Measurements from ENCODE around the gene ARHGDIA.

ARHGDIA gene

DNA sequence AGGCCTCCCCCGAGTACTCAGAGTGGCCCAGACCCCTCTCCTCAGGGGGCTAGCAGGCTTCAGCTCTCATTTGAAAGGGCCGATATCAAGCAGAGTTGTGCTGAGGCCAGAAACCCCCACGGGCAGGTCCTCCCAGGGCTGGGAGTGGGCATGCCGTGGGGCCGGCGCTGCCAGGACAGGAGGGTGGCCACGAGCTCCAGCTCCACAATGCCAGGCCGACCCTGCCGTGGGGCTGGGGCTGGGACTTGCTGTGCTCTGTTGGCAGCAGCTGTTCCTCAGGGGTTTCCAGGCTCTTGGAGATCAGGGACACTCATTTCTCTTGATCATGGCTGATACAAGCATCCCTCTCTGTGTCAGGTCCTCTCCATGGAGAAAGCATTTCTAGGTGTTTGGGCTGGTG, 27.7 kb upstream of the ARHGDIA start:
- H3K36me3 ChIP-seq (ENCODE audit: control insufficient read depth, insufficient read depth, low read length): peaks cover 65% of the 10 kb centered on the region
- H3K27ac ChIP-seq (ENCODE audit: low read depth, low read length, severe bottlenecking): peak overlapping the region; percentile 25
- H3K4me1 ChIP-seq (ENCODE audit: control insufficient read depth, insufficient read depth, low read length, poor library complexity, severe bottlenecking): peaks cover 21% of the 10 kb centered on the region
- H3K9me3 ChIP-seq (ENCODE audit: control insufficient read depth, low read length): no peaks in the 10 kb centered on the region
- 87 to 93% methylated on average over 9 of the region's 9 CpGs for WGBS, 2 experiments (ENCODE audit: insufficient coverage in 2 of 2)
- H3K4me3 ChIP-seq (ENCODE audit: extremely low read depth, insufficient read depth, low read length, poor library complexity, severe bottlenecking): no peak overlapping the region

DNA sequence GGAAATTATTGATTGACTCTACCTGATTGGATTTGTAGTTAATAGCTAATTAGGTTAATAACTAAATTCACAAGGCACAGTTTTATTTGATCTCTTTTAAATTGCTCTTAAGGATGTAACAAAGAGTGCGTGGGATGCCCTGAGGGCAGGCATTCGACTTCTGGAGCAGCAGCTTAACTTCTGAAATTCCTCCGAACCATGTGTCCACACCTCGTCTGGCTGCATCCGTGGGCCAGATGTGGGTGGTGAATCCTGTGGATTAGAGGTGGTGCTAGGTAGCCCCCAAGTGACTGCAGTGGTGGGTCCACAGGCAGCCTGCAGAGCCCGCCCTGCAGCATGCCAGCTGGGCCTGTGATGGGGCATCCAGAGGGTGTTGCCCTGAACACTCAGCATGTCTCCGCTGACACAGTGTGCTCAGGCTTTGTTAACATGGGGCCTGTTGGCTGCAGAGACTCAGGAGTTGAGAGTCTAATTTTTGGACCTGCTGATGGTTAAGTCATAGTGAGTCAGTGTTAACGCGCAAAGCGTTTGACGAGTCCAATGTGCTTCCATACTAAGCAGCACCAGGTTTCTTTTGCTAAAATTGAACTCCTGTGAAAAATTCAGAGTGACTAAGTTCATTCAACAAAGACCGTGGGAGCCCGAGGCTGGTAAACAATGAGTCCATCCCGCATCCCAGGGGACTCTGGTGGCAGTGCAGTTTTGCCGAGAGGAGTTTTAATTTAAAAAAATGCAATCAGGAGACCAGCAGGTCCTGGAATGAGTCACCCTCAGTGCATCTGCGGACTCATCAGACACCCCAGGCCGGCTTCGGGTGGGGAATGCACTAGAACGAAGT, 27.1 kb upstream of the ARHGDIA start:
- no peaks in the 10 kb centered on the region for H3K9me3 ChIP-seq (ENCODE audit: control insufficient read depth, low read length)
- H3K27ac ChIP-seq (ENCODE audit: low read depth, low read length, severe bottlenecking): peak overlapping the region; percentile 25
- peaks cover 21% of the 10 kb centered on the region for H3K4me1 ChIP-seq (ENCODE audit: control insufficient read depth, insufficient read depth, low read length, poor library complexity, severe bottlenecking)
- H3K4me3 ChIP-seq (ENCODE audit: extremely low read depth, insufficient read depth, low read length, poor library complexity, severe bottlenecking): no peak overlapping the region
- 89 to 94% methylated on average over 17 to 18 of the region's 19 CpGs for WGBS, 2 experiments (ENCODE audit: insufficient coverage in 2 of 2)
- H3K36me3 ChIP-seq (ENCODE audit: control insufficient read depth, insufficient read depth, low read length): peaks cover 71% of the 10 kb centered on the region

DNA sequence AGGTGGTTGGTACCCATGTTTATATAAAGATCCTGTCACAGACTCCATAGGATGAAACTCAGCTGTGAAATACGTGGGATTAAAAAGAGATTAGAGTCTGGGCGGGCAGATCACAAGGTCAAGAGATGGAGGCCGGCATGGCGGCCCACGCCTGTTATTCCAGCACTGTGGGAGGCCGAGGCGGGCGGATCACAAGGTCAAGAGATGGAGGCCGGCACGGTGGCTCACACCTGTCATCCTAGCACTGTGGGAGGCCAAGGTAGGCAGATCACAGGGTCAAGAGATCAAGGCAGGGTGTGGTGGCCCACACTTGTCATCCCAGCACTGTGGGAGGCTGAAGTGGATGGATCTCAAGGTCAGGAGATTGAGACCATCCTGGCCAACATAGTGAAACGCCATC, 24.3 kb upstream of the ARHGDIA start:
- Histone ChIP-seq H3K36me3 (ENCODE audit: control insufficient read depth, insufficient read depth, low read length) (peaks cover 65% of the 10 kb centered on the region), H3K27ac (ENCODE audit: low read depth, low read length, severe bottlenecking) (no peak overlapping the region), H3K9me3 (ENCODE audit: control insufficient read depth, low read length) (no peaks in the 10 kb centered on the region), H3K4me3 (ENCODE audit: extremely low read depth, insufficient read depth, low read length, poor library complexity, severe bottlenecking) (no peak overlapping the region), H3K4me1 (ENCODE audit: control insufficient read depth, insufficient read depth, low read length, poor library complexity, severe bottlenecking) (peaks cover 20% of the 10 kb centered on the region)
- WGBS, 2 experiments (ENCODE audit: insufficient coverage in 2 of 2): 94 to 97% methylated on average over 9 to 10 of the region's 11 CpGs

DNA sequence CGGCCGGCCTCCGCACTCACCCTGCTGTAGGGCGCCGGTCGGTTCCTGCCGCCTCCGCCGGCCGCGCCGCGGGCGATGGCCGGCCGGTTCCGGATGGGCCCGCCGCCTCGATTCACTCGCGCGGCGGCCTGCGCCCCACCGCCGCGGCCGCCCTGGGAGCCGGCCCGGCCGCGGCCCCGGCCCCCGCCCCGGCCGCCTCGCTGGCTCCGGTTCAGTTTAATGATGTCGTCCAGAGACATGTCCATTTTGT, 20.1 kb upstream of the ARHGDIA start:
- H3K27ac ChIP-seq (ENCODE audit: low read depth, low read length, severe bottlenecking): peak overlapping the region; percentile 72
- peak overlapping the region; percentile 89 for H3K4me3 ChIP-seq (ENCODE audit: extremely low read depth, insufficient read depth, low read length, poor library complexity, severe bottlenecking)
- peaks cover 10% of the 10 kb centered on the region for H3K4me1 ChIP-seq (ENCODE audit: control insufficient read depth, insufficient read depth, low read length, poor library complexity, severe bottlenecking)
- H3K36me3 ChIP-seq (ENCODE audit: control insufficient read depth, insufficient read depth, low read length): peaks cover 69% of the 10 kb centered on the region
- no peaks in the 10 kb centered on the region for H3K9me3 ChIP-seq (ENCODE audit: control insufficient read depth, low read length)
- WGBS, 2 experiments (ENCODE audit: insufficient coverage in 2 of 2): 0 to 1% methylated on average over 34 to 37 of the region's 40 CpGs

DNA sequence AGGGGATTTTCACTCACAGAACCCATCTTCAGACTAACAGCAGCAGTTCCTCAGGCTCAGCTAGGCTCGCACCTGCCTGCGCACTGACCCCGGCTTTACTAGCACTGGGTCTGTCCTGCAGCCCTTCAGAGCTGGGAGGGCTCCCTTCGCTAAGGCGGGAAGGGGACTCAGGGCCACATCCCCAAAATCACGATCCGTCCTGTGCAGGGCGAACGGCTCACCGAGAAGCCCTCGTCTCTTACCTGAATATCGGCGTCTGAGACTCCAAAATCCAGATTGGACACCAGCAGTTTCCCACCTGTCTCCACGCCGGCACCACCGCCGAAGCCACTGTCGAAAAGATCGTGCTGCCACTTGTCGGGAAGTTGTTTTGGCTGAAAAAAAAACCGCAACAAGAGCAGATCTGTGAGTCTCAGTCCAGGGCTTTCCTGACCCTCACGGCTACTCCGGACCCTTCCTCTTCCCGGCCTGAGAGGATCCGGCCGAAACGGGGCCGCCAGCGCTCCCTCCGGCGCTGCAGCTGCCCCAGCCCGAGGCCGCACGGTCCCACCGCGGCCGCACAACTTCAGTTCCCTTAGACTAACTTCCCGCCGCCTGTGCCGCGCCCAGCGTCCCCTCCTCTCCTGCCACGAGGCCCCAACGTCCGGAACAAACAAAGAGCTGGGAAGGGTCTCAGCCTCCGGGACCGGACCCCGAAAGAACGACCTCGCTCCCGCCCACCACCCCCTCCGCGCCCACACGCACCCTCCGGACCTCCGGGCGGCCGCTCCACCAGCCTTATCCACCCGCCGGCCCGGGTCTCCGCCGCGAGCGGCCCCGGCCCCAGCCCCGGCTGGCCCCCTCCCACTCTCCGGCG, 19.5 kb upstream of the ARHGDIA start:
- peak overlapping the region; percentile 89 for H3K4me3 ChIP-seq (ENCODE audit: extremely low read depth, insufficient read depth, low read length, poor library complexity, severe bottlenecking)
- H3K36me3 ChIP-seq (ENCODE audit: control insufficient read depth, insufficient read depth, low read length): peaks cover 69% of the 10 kb centered on the region
- H3K9me3 ChIP-seq (ENCODE audit: control insufficient read depth, low read length): no peaks in the 10 kb centered on the region
- H3K27ac ChIP-seq (ENCODE audit: low read depth, low read length, severe bottlenecking): peak overlapping the region; percentile 72
- peaks cover 10% of the 10 kb centered on the region for H3K4me1 ChIP-seq (ENCODE audit: control insufficient read depth, insufficient read depth, low read length, poor library complexity, severe bottlenecking)
- 14 to 15% methylated on average over 41 to 45 of the region's 69 CpGs for WGBS, 2 experiments (ENCODE audit: insufficient coverage in 2 of 2)

DNA sequence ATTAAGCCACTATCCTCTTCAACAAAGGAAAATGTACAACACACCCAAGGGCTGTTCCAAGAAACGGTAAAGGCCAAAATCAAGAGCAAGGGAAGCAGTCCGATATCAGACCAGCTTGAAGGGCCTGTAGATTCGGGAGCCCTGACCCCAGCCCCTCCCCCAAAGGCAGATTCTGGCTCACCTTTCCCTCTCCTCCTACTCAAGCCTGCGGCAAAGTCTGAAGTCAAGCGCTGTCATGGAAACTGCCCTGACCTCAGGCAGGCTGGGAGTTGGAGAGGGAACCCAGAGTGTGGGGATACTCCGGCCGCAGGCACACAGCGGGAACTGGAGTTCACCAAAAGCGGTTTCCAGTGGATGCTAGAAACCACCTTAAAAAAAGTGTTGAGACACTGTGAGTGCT, 18.5 kb upstream of the ARHGDIA start:
- Histone ChIP-seq H3K9me3 (ENCODE audit: control insufficient read depth, low read length) (no peaks in the 10 kb centered on the region), H3K4me1 (ENCODE audit: control insufficient read depth, insufficient read depth, low read length, poor library complexity, severe bottlenecking) (peaks cover 10% of the 10 kb centered on the region), H3K4me3 (ENCODE audit: extremely low read depth, insufficient read depth, low read length, poor library complexity, severe bottlenecking) (peak overlapping the region; percentile 89), H3K36me3 (ENCODE audit: control insufficient read depth, insufficient read depth, low read length) (peaks cover 71% of the 10 kb centered on the region), H3K27ac (ENCODE audit: low read depth, low read length, severe bottlenecking) (no peak overlapping the region)
- WGBS, 2 experiments (ENCODE audit: insufficient coverage in 2 of 2): 91 to 96% methylated on average over 7 to 8 of the region's 9 CpGs

DNA sequence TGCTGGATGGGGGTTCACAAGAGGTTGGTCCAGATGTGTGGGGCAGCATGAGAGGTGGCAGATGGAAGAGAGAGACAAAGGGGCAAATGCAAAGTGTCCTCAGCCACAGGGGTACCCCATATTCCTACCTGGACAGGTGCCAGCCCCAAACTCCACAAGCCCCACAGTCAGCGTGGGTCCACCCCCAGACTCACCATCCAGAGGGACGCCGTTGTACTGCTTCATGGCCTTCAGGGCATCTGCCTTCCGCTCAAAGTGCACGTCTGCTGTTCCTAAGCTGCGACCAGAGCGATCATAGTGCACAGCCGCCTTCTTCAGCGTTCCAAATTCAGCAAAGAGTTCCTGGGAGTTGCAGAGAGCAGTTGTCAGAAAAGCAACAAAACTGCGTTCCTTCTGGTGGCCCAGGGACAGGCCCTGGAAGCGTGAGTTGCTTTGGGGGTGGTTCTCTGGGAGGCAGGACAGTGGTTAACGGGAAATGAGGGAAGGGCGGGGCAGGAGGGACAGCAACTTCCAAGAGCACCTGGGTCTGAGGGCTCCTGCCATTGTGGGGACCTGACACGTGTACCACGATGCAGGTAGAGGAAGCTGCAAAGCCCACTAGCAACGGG, 18.0 kb upstream of the ARHGDIA start:
- H3K27ac ChIP-seq (ENCODE audit: low read depth, low read length, severe bottlenecking): no peak overlapping the region
- peak overlapping the region; percentile 89 for H3K4me3 ChIP-seq (ENCODE audit: extremely low read depth, insufficient read depth, low read length, poor library complexity, severe bottlenecking)
- peaks cover 71% of the 10 kb centered on the region for H3K36me3 ChIP-seq (ENCODE audit: control insufficient read depth, insufficient read depth, low read length)
- H3K4me1 ChIP-seq (ENCODE audit: control insufficient read depth, insufficient read depth, low read length, poor library complexity, severe bottlenecking): peaks cover 10% of the 10 kb centered on the region
- H3K9me3 ChIP-seq (ENCODE audit: control insufficient read depth, low read length): no peaks in the 10 kb centered on the region
- WGBS, 2 experiments (ENCODE audit: insufficient coverage in 2 of 2): 96 to 97% methylated on average over 13 to 16 of the region's 16 CpGs

DNA sequence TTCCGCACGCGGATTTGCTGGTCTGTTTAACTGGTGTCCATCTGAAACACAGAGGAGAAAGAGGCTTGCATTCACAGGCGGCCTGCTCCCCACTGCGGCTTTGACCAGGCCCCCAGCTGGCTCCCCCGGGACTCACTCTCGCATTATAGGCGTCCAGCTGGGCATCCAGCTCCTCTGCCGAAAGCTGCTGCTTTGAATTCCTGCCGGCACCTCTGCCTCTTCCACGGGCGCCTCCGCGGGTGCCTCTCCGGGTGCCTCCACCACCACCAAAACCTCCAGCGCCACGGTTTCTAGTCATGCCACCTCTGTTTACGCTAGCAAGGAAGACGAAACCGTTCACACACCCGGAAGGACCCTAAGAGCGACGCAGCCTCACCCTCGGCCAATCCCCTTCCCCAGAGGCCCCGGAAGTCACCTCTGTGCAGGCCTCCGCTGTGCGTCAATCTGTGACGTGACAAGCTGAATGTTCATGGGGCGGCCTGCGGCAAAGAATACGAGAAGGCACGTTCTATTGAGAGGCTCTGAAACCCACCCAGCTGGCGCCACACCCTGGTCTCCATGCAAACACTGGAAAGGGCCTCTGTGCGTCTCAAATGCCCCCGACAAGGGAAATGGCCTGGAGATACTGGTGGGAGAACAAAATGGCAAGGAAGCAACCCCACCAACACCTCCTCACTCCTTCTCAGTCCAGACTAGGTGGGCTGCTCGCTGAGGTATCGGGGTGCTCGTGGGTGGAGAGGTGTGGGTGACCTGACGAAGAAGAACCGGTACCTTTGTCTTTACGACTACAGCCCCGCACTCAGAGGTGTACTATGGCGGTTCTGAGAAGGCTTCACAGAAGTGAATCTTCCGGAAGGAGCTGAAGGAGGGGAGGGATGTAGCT, 17.2 kb upstream of the ARHGDIA start:
- H3K9me3 ChIP-seq (ENCODE audit: control insufficient read depth, low read length): no peaks in the 10 kb centered on the region
- H3K36me3 ChIP-seq (ENCODE audit: control insufficient read depth, insufficient read depth, low read length): peaks cover 71% of the 10 kb centered on the region
- H3K4me3 ChIP-seq (ENCODE audit: extremely low read depth, insufficient read depth, low read length, poor library complexity, severe bottlenecking): no peak overlapping the region
- no peak overlapping the region for H3K27ac ChIP-seq (ENCODE audit: low read depth, low read length, severe bottlenecking)
- 97% methylated on average over 36 to 42 of the region's 44 CpGs for WGBS, 2 experiments (ENCODE audit: insufficient coverage in 2 of 2)
- H3K4me1 ChIP-seq (ENCODE audit: control insufficient read depth, insufficient read depth, low read length, poor library complexity, severe bottlenecking): peaks cover 10% of the 10 kb centered on the region

DNA sequence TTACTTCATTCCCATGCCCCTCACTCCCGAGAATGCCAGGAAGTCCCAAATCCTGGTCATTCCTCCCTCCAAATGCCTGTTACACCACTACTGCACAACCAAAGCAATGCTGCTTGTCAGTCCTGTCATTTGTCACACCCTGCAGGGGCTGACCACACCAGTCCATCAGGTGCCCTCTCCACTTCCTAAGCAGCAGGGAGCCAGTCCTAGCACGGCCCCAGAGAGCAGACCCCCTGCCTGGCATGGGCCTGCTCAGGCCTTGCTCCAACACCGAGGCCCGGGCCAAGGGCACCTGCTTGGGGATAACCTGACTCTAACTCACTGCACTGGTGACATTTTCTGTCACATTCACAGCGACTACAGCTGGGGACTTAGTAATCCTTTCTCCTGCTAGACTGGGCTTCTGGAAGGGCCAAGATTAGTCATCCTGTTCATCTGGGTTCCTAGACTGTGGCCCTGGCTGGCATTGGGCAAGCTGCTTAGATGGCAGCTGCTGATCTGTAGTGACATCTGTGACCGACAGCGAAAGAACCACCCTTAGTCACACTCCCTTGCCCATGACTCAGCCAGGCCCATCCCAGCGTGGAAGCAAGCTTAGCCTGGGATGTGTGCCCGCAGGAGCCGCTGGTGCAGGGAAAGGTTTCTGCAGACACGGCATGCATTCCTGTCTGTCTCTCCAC, 14.9 kb upstream of the ARHGDIA start:
- H3K4me1 ChIP-seq (ENCODE audit: control insufficient read depth, insufficient read depth, low read length, poor library complexity, severe bottlenecking): peaks cover 10% of the 10 kb centered on the region
- 92 to 99% methylated on average over 11 of the region's 11 CpGs for WGBS, 2 experiments (ENCODE audit: insufficient coverage in 2 of 2)
- peaks cover 92% of the 10 kb centered on the region for H3K36me3 ChIP-seq (ENCODE audit: control insufficient read depth, insufficient read depth, low read length)
- H3K4me3 ChIP-seq (ENCODE audit: extremely low read depth, insufficient read depth, low read length, poor library complexity, severe bottlenecking): no peak overlapping the region
- H3K27ac ChIP-seq (ENCODE audit: low read depth, low read length, severe bottlenecking): no peak overlapping the region
- no peaks in the 10 kb centered on the region for H3K9me3 ChIP-seq (ENCODE audit: control insufficient read depth, low read length)

DNA sequence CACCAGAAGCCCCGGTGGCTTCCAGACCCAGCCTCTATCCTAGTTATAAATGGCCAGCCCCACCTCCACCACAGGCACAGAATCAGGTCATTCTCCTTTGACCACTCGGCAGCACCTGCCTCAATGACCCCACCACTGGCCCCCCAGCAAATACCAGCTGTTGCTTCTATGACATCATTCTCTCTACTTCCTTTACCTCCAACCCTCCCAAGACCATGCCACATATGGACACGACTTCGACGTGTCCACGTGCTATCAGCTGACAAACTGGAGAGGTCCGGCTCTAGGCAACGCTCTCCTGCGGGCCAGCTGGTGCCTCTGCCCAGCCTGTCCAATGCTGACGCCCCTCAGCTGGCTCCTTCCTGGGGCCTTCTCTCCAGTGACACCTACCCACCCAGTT, 14.3 kb upstream of the ARHGDIA start:
- H3K36me3 ChIP-seq (ENCODE audit: control insufficient read depth, insufficient read depth, low read length): peaks cover 96% of the 10 kb centered on the region
- 94 to 97% methylated on average over 10 of the region's 10 CpGs for WGBS, 2 experiments (ENCODE audit: insufficient coverage in 2 of 2)
- no peaks in the 10 kb centered on the region for H3K9me3 ChIP-seq (ENCODE audit: control insufficient read depth, low read length)
- H3K4me3 ChIP-seq (ENCODE audit: extremely low read depth, insufficient read depth, low read length, poor library complexity, severe bottlenecking): no peak overlapping the region
- peaks cover 10% of the 10 kb centered on the region for H3K4me1 ChIP-seq (ENCODE audit: control insufficient read depth, insufficient read depth, low read length, poor library complexity, severe bottlenecking)
- H3K27ac ChIP-seq (ENCODE audit: low read depth, low read length, severe bottlenecking): no peak overlapping the region

Measured in mesodermal cell (in vitro differentiated cells).